Endothelial cell of umbilical vein (primary cell): ENCODE results near the gene SLC39A11. TPM values are rescaled to one million over a fixed set of nuclear protein-coding genes. Genes with fewer than 3 reads are reported as not detected.

Experiments used
- BruUV-seq: library from RNA; stranded (reverse); fragments of 400-500 nt; replicated peaks from 2 replicates; lab custom pipeline; 2021; lab: Mats Ljungman, UMichigan
- CTCF ChIA-PET: fragments of 300-600, 350-600 bp; sonication (Branson Sonifier 250); formaldehyde crosslinking; loops from one replicate; lab custom pipeline; 2021; ENCODE audit warnings: antibody characterized with exemption, inconsistent platforms; lab: Charles Lee
- POLR2A ChIA-PET: fragments of 300-600, 350-600 bp; sonication (Branson Sonifier 250); formaldehyde crosslinking; loops from one replicate; lab custom pipeline; 2021; ENCODE audit warnings: antibody characterized with exemption, inconsistent platforms; lab: Charles Lee
- DNase-seq: peaks from one replicate; pipeline ENCODE4 v3.0.0-alpha.2; 2011; ENCODE audit warnings: low read depth, low spot score
- FAIRE-seq: peaks from 2 replicates; lab custom pipeline; 2011; peaks lifted over from hg19 to GRCh38; lab: Jason Lieb, UNC
- H2AFZ ChIP-seq: 2 replicates; pipeline ENCODE4 v1.6.0; 2012; ENCODE audit warnings: low read depth, low read length, control low read depth, inconsistent platforms
- H3K27ac ChIP-seq: 2 replicates; pipeline ENCODE4 v1.5.1; 2011; ENCODE audit warnings: low read depth, mild to moderate bottlenecking, control low read depth, low read length, moderate library complexity; ENCODE audit not compliant: insufficient read depth
- H3K27me3 ChIP-seq, 2 experiments: 2 replicates each; pipeline versions ENCODE4 v1.6.0 to v1.6.1; 2011; ENCODE audit warnings: low read length in 2 of 2, mixed read lengths in 1 of 2; ENCODE audit not compliant: control insufficient read depth in 2 of 2, insufficient read depth in 2 of 2
- H3K36me3 ChIP-seq, 2 experiments: 2 replicates in 1 of 2; 3 replicates in 1 of 2; pipeline ENCODE4 v1.5.1; 2011; ENCODE audit warnings: low read length in 2 of 2, mild to moderate bottlenecking in 1 of 2, moderate library complexity in 1 of 2; ENCODE audit not compliant: control insufficient read depth in 2 of 2, insufficient read depth in 2 of 2; ENCODE audit errors: extremely low read depth in 1 of 2
- H3K4me1 ChIP-seq: 3 replicates; pipeline ENCODE4 v1.5.1; 2011; ENCODE audit warnings: mild to moderate bottlenecking, low read length; ENCODE audit not compliant: control insufficient read depth, insufficient read depth; ENCODE audit errors: extremely low read depth
- H3K4me2 ChIP-seq: 2 replicates; pipeline ENCODE4 v1.6.1; 2011; ENCODE audit warnings: low read length, control low read depth, mixed read lengths; ENCODE audit not compliant: insufficient read depth
- H3K4me3 ChIP-seq, 3 experiments: fragments of 200-600 bp in 1 of 3; sonication (generic), shearing (Covaris generic) in 1 of 3; replicated peaks in 1 of 3; 2 replicates each; pipeline ENCODE4 v1.5.1; 2011 to 2016; ENCODE audit warnings: control low read depth in 3 of 3, low read length in 3 of 3, mild to moderate bottlenecking in 2 of 3, inconsistent platforms in 1 of 3, low read depth in 1 of 3, moderate library complexity in 1 of 3; ENCODE audit not compliant: insufficient read depth in 1 of 3
- H3K79me2 ChIP-seq: 2 replicates; pipeline ENCODE4 v1.6.0; 2012; ENCODE audit warnings: low read length, inconsistent platforms; ENCODE audit not compliant: control insufficient read depth, insufficient read depth
- H3K9ac ChIP-seq: replicated peaks from 2 replicates; pipeline ENCODE3; 2011; ENCODE audit warnings: low read length, control low read depth; ENCODE audit not compliant: insufficient read depth; ENCODE audit errors: extremely low read depth
- H3K9me1 ChIP-seq: replicated peaks from 3 replicates; pipeline ENCODE4 v1.6.0; 2011; ENCODE audit warnings: mild to moderate bottlenecking, low read length; ENCODE audit not compliant: control insufficient read depth, insufficient read depth; ENCODE audit errors: extremely low read depth
- H3K9me3 ChIP-seq: replicated peaks from 2 replicates; pipeline ENCODE4 v1.5.1; 2012; ENCODE audit warnings: low read length, inconsistent platforms; ENCODE audit not compliant: control insufficient read depth, insufficient read depth
- H4K20me1 ChIP-seq: replicated peaks from 2 replicates; pipeline ENCODE3; 2011; ENCODE audit warnings: mild to moderate bottlenecking, low read length; ENCODE audit not compliant: control insufficient read depth, insufficient read depth; ENCODE audit errors: extremely low read depth
- CTCF ChIP-seq, 2 donors: IDR thresholded peaks; 1 replicate in 1 of 2; 2 replicates in 1 of 2; pipeline ENCODE4 v1.5.1; 2011; ENCODE audit warnings: low read length in 2 of 2, mild to moderate bottlenecking in 2 of 2, moderate library complexity in 2 of 2, control low read depth in 1 of 2, inconsistent platforms in 1 of 2, low read depth in 1 of 2; ENCODE audit not compliant: insufficient read depth in 1 of 2; ENCODE audit errors: extremely low read depth in 1 of 2
- EZH2 ChIP-seq: IDR thresholded peaks from 2 replicates; pipeline ENCODE4 v1.6.1; 2012; ENCODE audit warnings: borderline replicate concordance, low read depth, mild to moderate bottlenecking, moderate library complexity, low read length, inconsistent platforms; ENCODE audit not compliant: severe bottlenecking
- FOS ChIP-seq: IDR thresholded peaks from 2 replicates; pipeline ENCODE4 v1.6.1; 2011; ENCODE audit warnings: mild to moderate bottlenecking, low read length, moderate library complexity, borderline replicate concordance; ENCODE audit not compliant: insufficient read depth
- GATA2 ChIP-seq: IDR thresholded peaks from 2 replicates; pipeline ENCODE4 v1.7.0; 2011; ENCODE audit warnings: low read depth, mild to moderate bottlenecking, moderate library complexity, mixed read lengths, low read length; ENCODE audit not compliant: insufficient read length, insufficient read depth
- JUN ChIP-seq: IDR thresholded peaks from 2 replicates; pipeline ENCODE4 v1.6.1; 2011; ENCODE audit warnings: borderline replicate concordance, low read depth; ENCODE audit not compliant: insufficient read length, insufficient read depth
- MYC ChIP-seq: IDR thresholded peaks from one replicate; pipeline ENCODE4 v1.6.1; 2011; ENCODE audit warnings: mild to moderate bottlenecking, low read depth, low read length
- POLR2A ChIP-seq: IDR thresholded peaks from 2 replicates; pipeline ENCODE4 v1.6.1; 2012; ENCODE audit warnings: low read depth, mild to moderate bottlenecking, control low read depth, low read length
- POLR2AphosphoS5 ChIP-seq: IDR thresholded peaks from 2 replicates; pipeline ENCODE4 v1.6.1; 2012; ENCODE audit warnings: low read depth, mild to moderate bottlenecking, control low read depth, low read length, moderate library complexity; ENCODE audit not compliant: insufficient read depth
- dilution Hi-C: fragments of 300-500 bp; cut with MboI; formaldehyde crosslinking; loops from one replicate; pipeline ENCODE4 v1.15.0; 2019; ENCODE audit warnings: low sequenced_read_pairs; ENCODE audit not compliant: extremely low pct_ligation_motif_present
- intact Hi-C: fragments of 100-400 bp; cut with micrococcal nuclease; formaldehyde crosslinking; loops from one replicate; pipeline ENCODE4 v1.10.0; 2022
- polyA plus RNA-seq, 4 experiments: library from polyadenylated mRNA; depleted of rRNA in 3 of 4; stranded (reverse) in 3 of 4; unstranded in 1 of 4; fragments of >200 nt; gene quantifications; 2 replicates each; pipeline versions ENCODE4 v1.2.1 to v1.2.3, GENCODE V29; 2011 to 2012; ENCODE audit warnings: missing spikeins in 1 of 4
- total RNA-seq: library from RNA; stranded (reverse); gene quantifications from 2 replicates; pipeline ENCODE4 v1.2.3, GENCODE V29; 2021
- TF ChIP-seq, protein P1 (sequence below): IDR thresholded peaks from 2 replicates; pipeline ENCODE4 v1.6.1; 2011; ENCODE audit not compliant: insufficient read depth, insufficient read length

Gene SLC39A11
- total and polyA plus RNA-seq, 2 donors (not counting 3 experiments of a cell fraction or from before 2014, with no cell fraction given): 8.1 to 11.9 TPM

DNA sequence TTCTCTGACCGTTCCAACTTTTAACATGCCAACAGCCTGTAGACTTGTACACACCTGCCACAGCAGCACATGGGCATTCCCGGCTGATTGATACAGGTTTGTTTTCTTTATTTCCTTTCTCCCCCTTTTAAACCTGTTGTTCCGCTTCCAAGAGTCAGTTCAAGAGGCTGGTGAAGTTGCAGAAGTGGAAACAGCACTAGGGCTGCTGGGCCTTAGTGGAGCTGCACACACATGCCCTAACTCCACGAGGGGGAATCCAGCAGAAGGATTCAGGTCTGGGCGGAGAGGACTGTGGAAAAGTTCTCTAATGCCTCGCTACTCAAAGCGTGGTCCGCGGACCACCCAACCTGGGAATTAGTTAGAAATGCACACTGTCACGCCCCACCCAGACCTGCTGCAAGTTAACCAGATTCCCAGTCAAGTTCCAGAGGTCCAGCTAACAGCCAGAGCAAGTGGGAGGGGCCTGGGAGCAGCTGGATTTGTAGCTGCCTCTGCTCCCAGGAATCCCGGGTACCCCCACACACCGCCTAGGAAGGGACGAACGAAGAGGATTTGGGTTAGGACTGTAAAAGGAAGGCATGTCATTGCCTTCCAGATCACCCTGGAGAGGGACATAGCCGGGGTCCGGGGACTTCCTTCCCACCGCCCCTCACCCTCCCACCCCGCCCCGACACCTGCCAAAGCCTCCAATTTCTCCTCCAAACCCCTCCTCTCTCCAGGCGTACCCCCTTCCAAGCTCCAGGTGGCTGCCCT is 542 bp downstream of the SLC39A11 start:
- TF ChIP-seq EZH2 (no peak), POLR2AphosphoS5 (no peak), GATA2 (no peak), JUN (no peak), FOS (no peak), POLR2A (no peak), MYC (no peak), CTCF (IDR thresholded peaks at IDR 0.05; ENCODE audit: extremely low read depth in 1 of 2, insufficient read depth in 1 of 2, low read depth in 1 of 2, low read length in 2 of 2) (no peak)
- TF ChIP-seq, protein P1, sequence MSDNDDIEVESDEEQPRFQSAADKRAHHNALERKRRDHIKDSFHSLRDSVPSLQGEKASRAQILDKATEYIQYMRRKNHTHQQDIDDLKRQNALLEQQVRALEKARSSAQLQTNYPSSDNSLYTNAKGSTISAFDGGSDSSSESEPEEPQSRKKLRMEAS: no peak
- ChIA-PET CTCF (interaction anchor here (1.6 to 3.0 kb wide), 3 partner anchors 106 to 367 kb away, joined by 3 to 13 read pairs (median 6); no protein-coding TSS in a partner anchor), POLR2A (no interaction called here)
- peak overlapping the region; percentile 47 to 83 (median 61) for H3K4me3 ChIP-seq
- DNase-seq (peak; percentile 28), FAIRE-seq (peak; percentile 67)
- peak overlapping the region; percentile 63 for H3K4me2 ChIP-seq
- H3K9me3 ChIP-seq: no peaks in the 10 kb centered on the region
- dilution Hi-C loops (no loop called here), intact Hi-C loops (loop anchor here (1.0 to 5.0 kb wide), 4 partner anchors 107 to 365 kb away; a partner anchor contains a TSS)
- H3K27ac ChIP-seq: no peak overlapping the region
- peaks cover 9% of the 10 kb centered on the region for H3K4me1 ChIP-seq
- no TSS peak for BruUV-seq
- H4K20me1 ChIP-seq: no peaks in the 10 kb centered on the region
- H3K9ac ChIP-seq: peak overlapping the region; percentile 34
- peak overlapping the region; percentile 90 for H2AFZ ChIP-seq
- H3K9me1 ChIP-seq: no peaks in the 10 kb centered on the region
- no peaks in the 10 kb centered on the region for H3K27me3 ChIP-seq
- no peaks in the 10 kb centered on the region for H3K36me3 ChIP-seq
- H3K79me2 ChIP-seq: no peaks in the 10 kb centered on the region
